ENCODE results near the gene NME1. TPM values are rescaled to one million over a fixed set of nuclear protein-coding genes. Genes with fewer than 3 reads are reported as not detected.
"Not testable (repeated sequence)": the region's sequence is repeated elsewhere in the genome, so short reads cannot be mapped to it uniquely, and the experiment has no call there.

The NME1 gene
- total RNA-seq, 1 experiment from 2014 or later = 238 TPM

GRCh38 chr17:51107778-51108177, 45.6 kb upstream of the NME1 start:
- Mint-ChIP-seq H3K36me3 (no peaks in the 10 kb centered on the region), H3K9me3 (no peaks in the 10 kb centered on the region), H3K4me3 (no peak overlapping the region), H3K4me1 (no peaks in the 10 kb centered on the region), H3K27ac (no peak overlapping the region), H3K27me3 (ENCODE audit: low read depth) (no peaks in the 10 kb centered on the region)
- ChIA-PET POLR2A (no interaction called here), CTCF (no interaction called here)
- no peak for ATAC-seq
- no peak for DNase-seq (ENCODE audit: low spot score)
- TF ChIP-seq ZNF671 (CRISPR knock-in tag; IDR thresholded peaks at IDR 0.05) (no peak), ATF2 (CRISPR knock-in tag; IDR thresholded peaks at IDR 0.05; ENCODE audit: borderline replicate concordance, low read depth) (no peak), ZNF416 (CRISPR knock-in tag; IDR thresholded peaks at IDR 0.05) (no peak), PREB (CRISPR knock-in tag; IDR thresholded peaks at IDR 0.05; ENCODE audit: borderline replicate concordance) (no peak), MLX (CRISPR knock-in tag; IDR thresholded peaks at IDR 0.05) (no peak), ZMAT4 (CRISPR knock-in tag; IDR thresholded peaks at IDR 0.05) (no peak), ZBTB43 (CRISPR knock-in tag; IDR thresholded peaks at IDR 0.05) (no peak), CTCF (IDR thresholded peaks at IDR 0.05) (no peak), E2F4 (CRISPR knock-in tag; IDR thresholded peaks at IDR 0.05; ENCODE audit: borderline replicate concordance, low read depth) (no peak)

- H3K9me3 Mint-ChIP-seq; H3K36me3 Mint-ChIP-seq; H3K27me3 Mint-ChIP-seq (ENCODE audit: low read depth); H3K27ac Mint-ChIP-seq; CTCF ChIA-PET; H3K4me1 Mint-ChIP-seq; H3K4me3 Mint-ChIP-seq; DNase-seq (ENCODE audit: low spot score); ATAC-seq: not testable (repeated sequence)
- TF ChIP-seq GABPB1 (CRISPR knock-in tag; IDR thresholded peaks at IDR 0.05) = 0 out of 2 replicates have a peak, but pooled peaks have one; percentile 37
- POLR2A ChIA-PET = interaction anchor here (0.8 kb wide), 1 partner anchor 26 kb away, joined by 3 read pairs; no protein-coding TSS in a partner anchor
These were observed 40.8 kb upstream of the NME1 start for GRCh38 chr17:51112303-51113222.

- ATAC-seq = no peak
- Mint-ChIP-seq H3K27ac (no peak overlapping the region), H3K36me3 (no peaks in the 10 kb centered on the region), H3K4me1 (peaks cover 19% of the 10 kb centered on the region), H3K9me3 (no peaks in the 10 kb centered on the region), H3K27me3 (ENCODE audit: low read depth) (no peaks in the 10 kb centered on the region), H3K4me3 (no peak overlapping the region)
- CTCF ChIA-PET = no interaction called here
- POLR2A ChIA-PET = no interaction called here
- DNase-seq (ENCODE audit: low spot score) = no peak
- no peak for TF ChIP-seq PREB (CRISPR knock-in tag; IDR thresholded peaks at IDR 0.05; ENCODE audit: borderline replicate concordance)
- no peak for TF ChIP-seq JUN (CRISPR knock-in tag; IDR thresholded peaks at IDR 0.05)
- no peak for TF ChIP-seq ETV6 (CRISPR knock-in tag; IDR thresholded peaks at IDR 0.05)
- TF ChIP-seq MLX (CRISPR knock-in tag; IDR thresholded peaks at IDR 0.05) = no peak
- TF ChIP-seq MXD4 (CRISPR knock-in tag; IDR thresholded peaks at IDR 0.05; ENCODE audit: borderline replicate concordance) = no peak
- no peak for TF ChIP-seq USF1 (CRISPR knock-in tag; IDR thresholded peaks at IDR 0.05)
- TF ChIP-seq E2F4 (CRISPR knock-in tag; IDR thresholded peaks at IDR 0.05; ENCODE audit: borderline replicate concordance, low read depth) = no peak
- TF ChIP-seq ZBTB43 (CRISPR knock-in tag; IDR thresholded peaks at IDR 0.05) = no peak
These were observed 38.2 kb upstream of the NME1 start for GRCh38 chr17:51115179-51115578.

All from WTC11 (cell line).